Keratinocyte (primary cell): ENCODE results near the gene NSA2. TPM values are rescaled to one million over a fixed set of nuclear protein-coding genes. Genes with fewer than 3 reads are reported as not detected.

Source experiments
- DNase-seq: peaks from one replicate; pipeline ENCODE4 v3.0.0-alpha.2; 2011; ENCODE audit warnings: low read depth, missing footprints, low spot score
- FAIRE-seq: peaks from 2 replicates; lab custom pipeline; 2011; peaks lifted over from hg19 to GRCh38; lab: Jason Lieb, UNC
- H2AFZ ChIP-seq: 2 replicates; pipeline ENCODE4 v1.6.0; 2012; ENCODE audit warnings: low read length, control low read depth, inconsistent platforms; ENCODE audit not compliant: control insufficient read depth
- H3K27ac ChIP-seq: 2 replicates; pipeline ENCODE4 v1.5.1; 2011; ENCODE audit warnings: low read length; ENCODE audit not compliant: control insufficient read depth, insufficient read depth
- H3K27me3 ChIP-seq: 3 replicates; pipeline ENCODE4 v1.6.0; 2011; ENCODE audit warnings: low read length; ENCODE audit not compliant: control insufficient read depth, insufficient read depth; ENCODE audit errors: extremely low read depth
- H3K36me3 ChIP-seq, 2 experiments: 2 replicates in 1 of 2; 3 replicates in 1 of 2; pipeline ENCODE4 v1.5.1; 2011; ENCODE audit warnings: low read length in 2 of 2, mild to moderate bottlenecking in 1 of 2; ENCODE audit not compliant: control insufficient read depth in 2 of 2, insufficient read depth in 2 of 2; ENCODE audit errors: extremely low read depth in 1 of 2
- H3K4me1 ChIP-seq: 3 replicates; pipeline ENCODE4 v1.5.1; 2011; ENCODE audit warnings: low read length; ENCODE audit not compliant: control insufficient read depth, insufficient read depth; ENCODE audit errors: extremely low read depth
- H3K4me2 ChIP-seq: 3 replicates; pipeline ENCODE4 v1.6.0; 2011; ENCODE audit warnings: low read depth, low read length; ENCODE audit not compliant: control insufficient read depth, insufficient read depth; ENCODE audit errors: extremely low read depth
- H3K4me3 ChIP-seq, 3 experiments: fragments of 200-600 bp in 1 of 3; sonication (generic) in 1 of 3; 2 replicates in 2 of 3; 3 replicates in 1 of 3; pipeline ENCODE4 v1.5.1; 2011 to 2016; ENCODE audit warnings: low read length in 3 of 3, mild to moderate bottlenecking in 3 of 3, control low read depth in 2 of 3, inconsistent platforms in 1 of 3, low read depth in 1 of 3, mixed read lengths in 1 of 3, mixed run types in 1 of 3, moderate library complexity in 1 of 3; ENCODE audit not compliant: control insufficient read depth in 2 of 3, insufficient read depth in 2 of 3; ENCODE audit errors: extremely low read depth in 1 of 3
- H3K79me2 ChIP-seq: 2 replicates; pipeline ENCODE4 v1.6.0; 2012; ENCODE audit warnings: low read length; ENCODE audit not compliant: control insufficient read depth, insufficient read depth
- H3K9ac ChIP-seq: 3 replicates; pipeline ENCODE4 v1.6.0; 2011; ENCODE audit warnings: low read length; ENCODE audit not compliant: control insufficient read depth, insufficient read depth; ENCODE audit errors: extremely low read depth
- H3K9me1 ChIP-seq: 3 replicates; pipeline ENCODE4 v1.6.0; 2011; ENCODE audit warnings: low read length; ENCODE audit not compliant: control insufficient read depth, insufficient read depth; ENCODE audit errors: extremely low read depth
- H3K9me3 ChIP-seq: 2 replicates; pipeline ENCODE4 v1.5.1; 2012; ENCODE audit warnings: low read depth, low read length; ENCODE audit not compliant: control insufficient read depth
- H4K20me1 ChIP-seq: 3 replicates; pipeline ENCODE4 v1.6.0; 2011; ENCODE audit warnings: low read length; ENCODE audit not compliant: control insufficient read depth, insufficient read depth; ENCODE audit errors: extremely low read depth
- EZH2 ChIP-seq: IDR thresholded peaks from one replicate; pipeline ENCODE4 v1.6.1; 2012; ENCODE audit warnings: inconsistent platforms, mild to moderate bottlenecking, low read length, moderate library complexity
- dilution Hi-C: fragments of 300-500 bp; cut with MboI; formaldehyde crosslinking; loops from one replicate; pipeline ENCODE4 v1.7.0; 2020; ENCODE audit warnings: low sequenced_read_pairs; ENCODE audit not compliant: extremely low pct_ligation_motif_present
- polyA plus RNA-seq, 5 experiments: library from polyadenylated mRNA; depleted of rRNA in 3 of 5; stranded (reverse) in 3 of 5; stranded (forward) in 1 of 5; unstranded in 1 of 5; fragments of >200 nt; gene quantifications; 1 replicate in 1 of 5; 2 replicates in 3 of 5; 3 replicates in 1 of 5; pipeline versions ENCODE4 v1.2.1 to v1.2.3, GENCODE V29; 2011 to 2012; ENCODE audit warnings: missing spikeins in 2 of 5, low read depth in 1 of 5, low replicate concordance in 1 of 5
- TF ChIP-seq, protein P1 (sequence below), 3 experiments: IDR thresholded peaks in 1 of 3; conservative IDR thresholded peaks in 1 of 3; optimal IDR thresholded peaks in 1 of 3; 2 replicates in 2 of 3; 3 replicates in 1 of 3; pipeline versions ENCODE3 to v1.5.1; 2011; ENCODE audit warnings: low read length in 3 of 3, mild to moderate bottlenecking in 3 of 3, moderate library complexity in 2 of 3, control low read depth in 1 of 3, inconsistent platforms in 1 of 3; ENCODE audit not compliant: insufficient read depth in 2 of 3; ENCODE audit errors: extremely low read depth in 1 of 3

Gene NSA2
- polyA plus RNA-seq, 1 donor (not counting 4 experiments of a cell fraction or from before 2014, with no cell fraction given), result 107 TPM

DNA sequence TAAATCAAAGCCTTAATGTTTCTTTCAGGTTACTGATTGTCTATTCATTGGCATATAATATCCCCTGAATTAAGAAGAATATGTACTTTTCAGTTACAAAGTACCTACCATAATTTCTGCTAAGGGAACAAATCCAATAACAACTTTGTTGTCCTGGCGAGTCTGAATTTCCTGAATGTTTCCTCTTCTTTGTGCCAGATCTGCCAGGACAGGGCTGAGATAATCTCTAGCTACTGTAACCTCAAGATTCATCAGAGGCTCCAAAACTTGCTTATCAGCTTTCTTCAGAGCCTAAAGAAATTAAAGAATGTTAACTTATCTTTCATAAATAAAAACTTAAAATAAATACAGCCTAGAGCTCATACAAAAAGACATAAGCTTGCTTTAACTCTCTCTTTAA is 44.8 kb upstream of the NSA2 start:
- no peaks in the 10 kb centered on the region for H3K4me1 ChIP-seq
- H3K36me3 ChIP-seq, result peaks cover 11 to 24% of the 10 kb centered on the region in 2 experiments
- no peak for FAIRE-seq
- H3K79me2 ChIP-seq, result no peaks in the 10 kb centered on the region
- H3K9me3 ChIP-seq, result no peaks in the 10 kb centered on the region
- H3K27ac ChIP-seq, result no peak overlapping the region
- no peak overlapping the region for H3K4me2 ChIP-seq
- TF ChIP-seq, protein P1, sequence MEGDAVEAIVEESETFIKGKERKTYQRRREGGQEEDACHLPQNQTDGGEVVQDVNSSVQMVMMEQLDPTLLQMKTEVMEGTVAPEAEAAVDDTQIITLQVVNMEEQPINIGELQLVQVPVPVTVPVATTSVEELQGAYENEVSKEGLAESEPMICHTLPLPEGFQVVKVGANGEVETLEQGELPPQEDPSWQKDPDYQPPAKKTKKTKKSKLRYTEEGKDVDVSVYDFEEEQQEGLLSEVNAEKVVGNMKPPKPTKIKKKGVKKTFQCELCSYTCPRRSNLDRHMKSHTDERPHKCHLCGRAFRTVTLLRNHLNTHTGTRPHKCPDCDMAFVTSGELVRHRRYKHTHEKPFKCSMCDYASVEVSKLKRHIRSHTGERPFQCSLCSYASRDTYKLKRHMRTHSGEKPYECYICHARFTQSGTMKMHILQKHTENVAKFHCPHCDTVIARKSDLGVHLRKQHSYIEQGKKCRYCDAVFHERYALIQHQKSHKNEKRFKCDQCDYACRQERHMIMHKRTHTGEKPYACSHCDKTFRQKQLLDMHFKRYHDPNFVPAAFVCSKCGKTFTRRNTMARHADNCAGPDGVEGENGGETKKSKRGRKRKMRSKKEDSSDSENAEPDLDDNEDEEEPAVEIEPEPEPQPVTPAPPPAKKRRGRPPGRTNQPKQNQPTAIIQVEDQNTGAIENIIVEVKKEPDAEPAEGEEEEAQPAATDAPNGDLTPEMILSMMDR (optimal IDR thresholded peaks at IDR 0.05 in 1 of 3, IDR thresholded peaks at IDR 0.05 in 1 of 3, conservative IDR thresholded peaks at IDR 0.05 in 1 of 3; ENCODE audit: extremely low read depth in 1 of 3, insufficient read depth in 2 of 3, low read length in 3 of 3), result no peak
- no peaks in the 10 kb centered on the region for H4K20me1 ChIP-seq
- H3K27me3 ChIP-seq, result no peaks in the 10 kb centered on the region
- H3K4me3 ChIP-seq, result no peak overlapping the region
- DNase-seq, result no peak
- H2AFZ ChIP-seq, result no peak overlapping the region
- no peaks in the 10 kb centered on the region for H3K9me1 ChIP-seq
- H3K9ac ChIP-seq, result no peak overlapping the region
- dilution Hi-C loops, result no loop called here

DNA sequence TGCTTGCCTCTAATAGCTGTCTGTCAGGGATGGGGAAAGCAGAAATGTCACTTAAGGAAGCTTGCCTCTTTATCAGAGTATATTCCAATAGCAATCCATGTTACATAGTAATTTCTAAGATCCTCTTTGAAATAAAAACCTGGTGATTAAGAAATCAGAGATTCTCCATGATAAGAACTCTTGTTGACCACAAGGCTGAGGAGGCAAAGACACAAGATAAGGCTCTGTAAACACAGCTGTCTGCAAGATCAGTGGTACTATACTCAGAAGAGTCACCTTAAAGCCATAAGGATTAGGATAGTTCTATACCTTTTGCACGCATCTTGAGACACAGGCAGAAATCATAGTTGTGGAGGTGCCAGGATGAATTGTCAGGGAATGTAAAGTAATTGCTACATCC is 41.7 kb upstream of the NSA2 start:
- H3K36me3 ChIP-seq, result peaks cover 16 to 23% of the 10 kb centered on the region in 2 experiments

More for the DNA sequence above, 41.7 kb upstream of the NSA2 start:
- Histone ChIP-seq H4K20me1 (no peaks in the 10 kb centered on the region), H3K9ac (no peak overlapping the region), H3K9me3 (no peaks in the 10 kb centered on the region), H3K4me2 (no peak overlapping the region), H3K27ac (no peak overlapping the region), H3K27me3 (no peaks in the 10 kb centered on the region), H3K9me1 (no peaks in the 10 kb centered on the region), H3K4me1 (no peaks in the 10 kb centered on the region), H3K4me3 (no peak overlapping the region), H2AFZ (no peak overlapping the region), H3K79me2 (no peaks in the 10 kb centered on the region)
- dilution Hi-C loops, result no loop called here
- DNase-seq (no peak), FAIRE-seq (no peak)
- TF ChIP-seq, protein P1 (optimal IDR thresholded peaks at IDR 0.05 in 1 of 3, IDR thresholded peaks at IDR 0.05 in 1 of 3, conservative IDR thresholded peaks at IDR 0.05 in 1 of 3; ENCODE audit: extremely low read depth in 1 of 3, insufficient read depth in 2 of 3, low read length in 3 of 3), result no peak
- no peak for TF ChIP-seq EZH2
